Measurements from ENCODE around the gene TBX1. TPM values are rescaled to one million over a fixed set of nuclear protein-coding genes. Genes with fewer than 3 reads are reported as not detected.

The TBX1 gene
- total and polyA plus RNA-seq, 2 of the 8 experiments (the other 6 are each of a cell fraction or from before 2014, with no cell fraction given), result 0.28 TPM; not detected in 1

DNA sequence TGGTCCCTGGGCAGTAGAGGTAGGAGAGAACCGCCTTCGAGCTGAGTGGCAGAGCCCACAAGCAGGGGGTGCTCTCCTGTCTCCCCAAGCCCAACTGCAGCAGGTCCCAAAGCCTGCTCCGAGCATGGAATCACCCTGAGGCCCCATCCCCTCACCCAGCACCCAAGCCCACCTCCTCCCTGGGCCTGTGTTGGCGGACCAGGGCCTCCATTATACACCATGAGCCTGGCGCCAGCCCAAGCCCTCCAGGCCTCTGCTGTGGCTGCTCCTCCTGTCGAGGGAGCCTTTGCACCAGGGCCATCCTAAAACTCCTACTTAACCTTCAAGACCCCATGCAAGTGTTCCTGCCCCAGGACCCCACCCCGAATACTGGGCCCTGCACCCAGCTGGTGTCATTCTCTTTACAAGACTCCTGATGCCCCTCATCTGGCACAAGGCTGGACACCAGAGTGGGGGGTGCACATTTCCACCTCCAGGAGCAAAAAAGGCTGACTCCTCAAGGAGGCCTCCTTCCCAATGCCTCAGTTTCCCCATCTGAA is 20.6 kb upstream of the TBX1 start:
- Histone ChIP-seq H2AK5ac (ENCODE audit: low read depth, low read length) (no peak overlapping the region), H3K4ac (replicated peaks; ENCODE audit: insufficient read length, low read depth, low read length) (no peak overlapping the region), H2BK120ac (replicated peaks; ENCODE audit: low read depth, low read length) (no peak overlapping the region), H2BK12ac (ENCODE audit: low read depth, low read length) (no peak overlapping the region), H3K4me2 (ENCODE audit: insufficient read depth in 1 of 2, low read depth in 2 of 2, low read length in 2 of 2) (no peak overlapping the region), H3K56ac (replicated peaks; ENCODE audit: insufficient read length, low read depth, low read length) (no peak overlapping the region), H3K36me3 (ENCODE audit: control insufficient read depth in 2 of 4, insufficient read depth in 4 of 4, low read length in 3 of 4) (no peaks in the 10 kb centered on the region), H3K23me2 (ENCODE audit: low read depth, low read length) (no peaks in the 10 kb centered on the region), H3K27me3 (replicated peaks in 1 of 4; ENCODE audit: control insufficient read depth in 3 of 4, extremely low read depth in 1 of 4, insufficient read depth in 3 of 4, low read length in 3 of 4) (no peaks in the 10 kb centered on the region; a peak in 1 of 7 replicates), H4K5ac (ENCODE audit: insufficient read length, low read depth, low read length) (no peak overlapping the region), H2BK20ac (ENCODE audit: low read length) (no peak overlapping the region), H3K79me1 (ENCODE audit: low read depth, low read length) (no peaks in the 10 kb centered on the region), H4K20me1 (replicated peaks in 1 of 2; ENCODE audit: control insufficient read depth in 1 of 2, insufficient read depth in 2 of 2, low read length in 2 of 2) (peaks cover 0 to 1% of the 10 kb centered on the region in 2 experiments), H3K9me3 (ENCODE audit: insufficient read depth in 2 of 2, low read depth in 1 of 2, low read length in 1 of 2) (no peaks in the 10 kb centered on the region), H3K27ac (ENCODE audit: low read depth, low read length) (no peak overlapping the region), H4K8ac (ENCODE audit: extremely low read depth, insufficient read depth, low read length) (0 out of 2 replicates have a peak overlapping the region, but pooled peaks have one; percentile 21), H3K79me2 (ENCODE audit: control insufficient read depth in 1 of 2, insufficient read depth in 2 of 2, low read length in 2 of 2) (no peaks in the 10 kb centered on the region), H4K91ac (replicated peaks; ENCODE audit: insufficient read length, low read length) (no peak overlapping the region), H3K18ac (ENCODE audit: extremely low read depth, low read length) (no peak overlapping the region), H3K4me1 (replicated peaks in 1 of 4; ENCODE audit: control insufficient read depth in 3 of 4, insufficient read depth in 4 of 4, low read length in 3 of 4) (peaks cover 0 to 12% (median 6%) of the 10 kb centered on the region in 4 experiments; a peak in 5 of 7 replicates), H2AFZ (ENCODE audit: low read length) (no peak overlapping the region), H3K9ac (replicated peaks in 1 of 4; ENCODE audit: extremely low read depth in 1 of 4, low read depth in 3 of 4, low read length in 3 of 4) (no peak overlapping the region), H3K23ac (ENCODE audit: insufficient read length) (no peak overlapping the region), H3K4me3 (ENCODE audit: extremely low read depth in 1 of 4, insufficient read depth in 2 of 4, low read depth in 3 of 4, low read length in 4 of 4) (no peak overlapping the region), H2BK15ac (ENCODE audit: low read length) (no peak overlapping the region), H2BK5ac (ENCODE audit: low read depth, low read length) (no peak overlapping the region), H3K14ac (ENCODE audit: insufficient read length) (no peak overlapping the region)
- TF ChIP-seq BACH1 (IDR thresholded peaks at IDR 0.05; ENCODE audit: low read length) (no peak), POLR2A (IDR thresholded peaks at IDR 0.05; ENCODE audit: control extremely low read depth in 1 of 2, low read depth in 2 of 2, low read length in 2 of 2) (no peak), JUND (IDR thresholded peaks at IDR 0.05; ENCODE audit: low read length) (no peak), POU5F1 (IDR thresholded peaks at IDR 0.05; ENCODE audit: low read depth, low read length) (no peak), EP300 (IDR thresholded peaks at IDR 0.05; ENCODE audit: borderline replicate concordance in 1 of 2, low read depth in 2 of 2, low read length in 2 of 2) (no peak), BCL11A (IDR thresholded peaks at IDR 0.05; ENCODE audit: low read depth in 2 of 2, low read length in 2 of 2) (no peak), NANOG (IDR thresholded peaks at IDR 0.05; ENCODE audit: insufficient read depth, low read depth, low read length, poor library complexity, severe bottlenecking) (no peak)
- TF ChIP-seq, protein P1, sequence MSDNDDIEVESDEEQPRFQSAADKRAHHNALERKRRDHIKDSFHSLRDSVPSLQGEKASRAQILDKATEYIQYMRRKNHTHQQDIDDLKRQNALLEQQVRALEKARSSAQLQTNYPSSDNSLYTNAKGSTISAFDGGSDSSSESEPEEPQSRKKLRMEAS (IDR thresholded peaks at IDR 0.05), result no peak
- TF ChIP-seq, protein P2, sequence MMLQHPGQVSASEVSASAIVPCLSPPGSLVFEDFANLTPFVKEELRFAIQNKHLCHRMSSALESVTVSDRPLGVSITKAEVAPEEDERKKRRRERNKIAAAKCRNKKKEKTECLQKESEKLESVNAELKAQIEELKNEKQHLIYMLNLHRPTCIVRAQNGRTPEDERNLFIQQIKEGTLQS (IDR thresholded peaks at IDR 0.05; ENCODE audit: insufficient read depth, low read depth, low read length), result no peak
- POLR2A ChIA-PET (ENCODE audit: partially characterized antibody), result no interaction called here
- WGBS, 2 experiments (ENCODE audit: extremely low coverage in 1 of 2, insufficient coverage in 1 of 2, insufficient read length in 1 of 2, insufficient replicate concordance in 2 of 2, low coverage in 1 of 2, low lambda C conversion rate in 2 of 2, missing lambda C conversion rate in 1 of 2), result 93% methylated on average over 5 of the region's 7 CpGs; no CpG with 5 or more reads in 1 of the 2 experiments
- CTCF ChIA-PET (ENCODE audit: partially characterized antibody), result interaction anchor here (1.3 to 5.0 kb wide), 6 partner anchors 9 to 208 kb away, joined by 5 to 43 read pairs (median 14); partner anchors contain the start of gene GP1BB
- no peak for DNase-seq (ENCODE audit: low read depth in 1 of 2, low spot score in 2 of 2)
- no peak for FAIRE-seq
